SK-N-SH (cell line): ENCODE results near the gene HMGCS1.

Source experiments
- CTCF ChIP-seq: fragments of 200-600 bp; sonication (generic); IDR thresholded peaks from 2 replicates; pipeline ENCODE4 v1.6.1; 2017; ENCODE audit warnings: antibody characterized with exemption, mild to moderate bottlenecking, moderate library complexity
- EP300 ChIP-seq, 2 experiments: IDR thresholded peaks; 2 replicates each; pipeline versions ENCODE4 v1.4.0 to v1.6.1; 2012; ENCODE audit warnings: borderline replicate concordance in 1 of 2, low read depth in 1 of 2, low read length in 1 of 2
- FOXM1 ChIP-seq: IDR thresholded peaks from 2 replicates; pipeline ENCODE4 v1.4.0; 2012; ENCODE audit warnings: low read depth, mild to moderate bottlenecking
- MEF2A ChIP-seq: IDR thresholded peaks from 2 replicates; pipeline ENCODE4 v1.4.0; 2012; ENCODE audit warnings: low read depth, borderline replicate concordance
- POLR2AphosphoS5 ChIP-seq: IDR thresholded peaks from 2 replicates; pipeline ENCODE4 v1.6.1; 2012; ENCODE audit warnings: low read depth, low read length
- REST ChIP-seq: IDR thresholded peaks from 2 replicates; pipeline ENCODE4 v1.6.1; 2012; ENCODE audit warnings: mild to moderate bottlenecking, low read depth, low read length, moderate library complexity
- SIN3A ChIP-seq: IDR thresholded peaks from 2 replicates; pipeline ENCODE4 v1.6.1; 2012; ENCODE audit warnings: low read depth, mild to moderate bottlenecking, low read length, moderate library complexity, borderline replicate concordance
- TCF12 ChIP-seq: IDR thresholded peaks from 2 replicates; pipeline ENCODE4 v1.4.0; 2012
- YY1 ChIP-seq: IDR thresholded peaks from 2 replicates; pipeline ENCODE4 v1.4.0; 2012; ENCODE audit warnings: low read depth, mild to moderate bottlenecking
- ZBTB33 ChIP-seq: IDR thresholded peaks from 2 replicates; pipeline ENCODE4 v1.4.0; 2012; ENCODE audit warnings: low read depth, borderline replicate concordance

- TF ChIP-seq EP300 (IDR thresholded peaks at IDR 0.05; ENCODE audit: borderline replicate concordance in 1 of 2, low read depth in 1 of 2, low read length in 1 of 2) (no peak), MEF2A (no peak), CTCF (no peak), POLR2AphosphoS5 (no peak), SIN3A (no peak), YY1 (no peak), TCF12 (no peak), REST (no peak), ZBTB33 (no peak), FOXM1 (no peak)
These were observed 22.9 kb upstream of the HMGCS1 start for GRCh38 chr5:43336159-43336558.
